K562 (cell line): ENCODE data around the gene DIPK1B. TPM values are rescaled to one million over a fixed set of nuclear protein-coding genes. Genes with fewer than 3 reads are reported as not detected.

Experiments
- CBX8 ChIP-seq: fragments of 200-600 bp; sonication (generic); IDR thresholded peaks from 2 replicates; pipeline ENCODE4 v1.6.1; 2012; ENCODE audit warnings: borderline replicate concordance, mixed run types, low read depth, mild to moderate bottlenecking, moderate library complexity, mixed read lengths, low read length, control low read depth, inconsistent platforms; ENCODE audit not compliant: poor library complexity, severe bottlenecking; ENCODE audit errors: extremely low read depth
- CTCFL ChIP-seq: IDR thresholded peaks from 2 replicates; pipeline ENCODE4 v1.6.1; 2011; ENCODE audit warnings: borderline replicate concordance, low read depth, mild to moderate bottlenecking, moderate library complexity, low read length; ENCODE audit not compliant: insufficient read depth, poor library complexity, severe bottlenecking
- CXXC5 ChIP-seq: fragments of 250-450 bp; sonication (Bioruptor Pico); IDR thresholded peaks from 2 replicates; pipeline ENCODE4 v1.8.0; 2022; ENCODE audit warnings: inconsistent platforms, mild to moderate bottlenecking, moderate library complexity
- FUS ChIP-seq: fragments of 200-400 bp; formaldehyde crosslinking; optimal IDR thresholded peaks from 2 replicates; pipeline ENCODE3; 2017; ENCODE audit warnings: low read depth, low read length
- KDM4B ChIP-seq, 2 experiments: fragments of 450-650 bp in 1 of 2; sonication (generic) in 1 of 2; IDR thresholded peaks; 2 replicates each; pipeline ENCODE4 v1.6.1; 2016 to 2017; ENCODE audit warnings: borderline replicate concordance in 2 of 2, antibody characterized with exemption in 1 of 2, low read depth in 1 of 2, mild to moderate bottlenecking in 1 of 2
- MAZ ChIP-seq, 2 experiments: fragments of 450-650 bp in 1 of 2; sonication (generic) in 1 of 2; formaldehyde crosslinking; IDR thresholded peaks in 1 of 2; conservative IDR thresholded peaks in 1 of 2; 2 replicates each; pipeline versions ENCODE4 v1.4.0 to v1.5.0; 2020; ENCODE audit warnings: mild to moderate bottlenecking in 1 of 2, missing genetic modification reagents in 1 of 2
- NONO ChIP-seq, 2 experiments: fragments of 200-400 bp in 1 of 2; fragments of 450-650 bp in 1 of 2; formaldehyde crosslinking in 1 of 2; IDR thresholded peaks; 2 replicates each; pipeline ENCODE4 v1.6.1; 2017; ENCODE audit warnings: low read depth in 2 of 2, mild to moderate bottlenecking in 2 of 2, moderate library complexity in 2 of 2, low read length in 1 of 2
- PCBP2 ChIP-seq: fragments of 200-400 bp; formaldehyde crosslinking; IDR thresholded peaks from 2 replicates; pipeline ENCODE4 v1.6.1; 2018; ENCODE audit warnings: low read length, low read depth, mild to moderate bottlenecking, moderate library complexity; ENCODE audit not compliant: poor library complexity, severe bottlenecking
- RB1 ChIP-seq: fragments of 450-650 bp; IDR thresholded peaks from 2 replicates; pipeline ENCODE4 v1.6.1; 2017; ENCODE audit warnings: low read depth, mild to moderate bottlenecking
- RBBP5 ChIP-seq: fragments of 200-600 bp; sonication (generic); IDR thresholded peaks from 2 replicates; pipeline ENCODE4 v1.6.1; 2012; ENCODE audit warnings: borderline replicate concordance, mild to moderate bottlenecking, low read length, control low read depth, inconsistent platforms; ENCODE audit not compliant: insufficient read depth, poor library complexity, severe bottlenecking
- SAFB2 ChIP-seq: fragments of 200-400 bp; formaldehyde crosslinking; IDR thresholded peaks from 2 replicates; pipeline ENCODE4 v1.6.1; 2018; ENCODE audit warnings: borderline replicate concordance, low read length, low read depth, moderate library complexity; ENCODE audit not compliant: severe bottlenecking
- SFPQ ChIP-seq: fragments of 200-400 bp; formaldehyde crosslinking; IDR thresholded peaks from 2 replicates; pipeline ENCODE4 v1.6.1; 2017; ENCODE audit warnings: mild to moderate bottlenecking, low read depth, low read length, moderate library complexity
- ZBTB17 ChIP-seq: fragments of 450-650 bp; formaldehyde crosslinking; IDR thresholded peaks from 2 replicates; pipeline ENCODE4 v1.4.0; 2020; ENCODE audit warnings: mild to moderate bottlenecking
- ZNF146 ChIP-seq: IDR thresholded peaks from one replicate; pipeline ENCODE4 v1.6.1; 2018; ENCODE audit warnings: missing compliant biosample characterization; ENCODE audit not compliant: unreplicated experiment
- polyA plus RNA-seq, 8 experiments: library from polyadenylated mRNA; depleted of rRNA in 4 of 8; stranded (reverse) in 5 of 8; unstranded in 3 of 8; fragments of >200 nt; fragmentation: Nextera tagmentation in 2 of 8; fragmentation: Illumina TruSeq in 1 of 8; extraction: Ambion mirVana in 2 of 8; extraction: Trizol in 1 of 8; gene quantifications; 2 replicates each; pipeline versions ENCODE4 v1.2.1 to v1.2.3, GENCODE V29; 2011 to 2014; ENCODE audit warnings: inconsistent platforms in 1 of 8, missing spikeins in 1 of 8
- total RNA-seq, 7 experiments: library from RNA; depleted of rRNA in 6 of 7; stranded (reverse); fragments of >200 nt in 6 of 7; fragmentation: Illumina TruSeq in 2 of 7; extraction: Trizol in 2 of 7; gene quantifications; 2 replicates each; pipeline versions ENCODE4 v1.2.1 to v1.2.3, GENCODE V29; 2011 to 2021; ENCODE audit warnings: low replicate concordance in 1 of 7

The DIPK1B gene
- total and polyA plus RNA-seq, 9 of the 15 experiments (the other 6 are each of a cell fraction or from before 2014, with no cell fraction given) = 0.08 to 22.3 (median 5.9) TPM

GRCh38 chr9:136665704-136666371 lies 46.5 kb upstream of the DIPK1B start (continued):
- TF ChIP-seq SFPQ (peak; percentile 62; the same call in 1 of the 2 replicates), MAZ (CRISPR knock-in tag; conservative IDR thresholded peaks at IDR 0.05 in 1 of 2, IDR thresholded peaks at IDR 0.05 in 1 of 2) (peak in 1 of 2 experiments; percentile 60; a peak in 2 of 4 replicates), ZBTB17 (CRISPR knock-in tag) (0 out of 2 replicates have a peak, but pooled peaks have one; percentile 16), CTCFL (peak; percentile 23), SAFB2 (no peak), ZNF146 (CRISPR knock-in tag) (no peak), KDM4B (IDR thresholded peaks at IDR 0.05; ENCODE audit: borderline replicate concordance in 2 of 2, low read depth in 1 of 2) (no peak), PCBP2 (no peak), FUS (peak; percentile 71), RBBP5 (peak; percentile 3), RB1 (no peak), CXXC5 (peak; percentile 54; the same call in 1 of the 2 replicates), CBX8 (no peak), NONO (IDR thresholded peaks at IDR 0.05; ENCODE audit: low read depth in 2 of 2, low read length in 1 of 2) (peak; percentile 60 to 80; a peak in 3 of 4 replicates)
